HEK293T (cell line): Measurements from ENCODE around the gene OR10W1.

Experiments used
- ARNT ChIP-seq: fragments of 450-650 bp; IDR thresholded peaks from 2 replicates; pipeline ENCODE4 v1.6.1; 2017; ENCODE audit warnings: mild to moderate bottlenecking
- BHLHE40 ChIP-seq: fragments of 450-650 bp; IDR thresholded peaks from 2 replicates; pipeline ENCODE4 v1.6.1; 2016; ENCODE audit warnings: mild to moderate bottlenecking, moderate library complexity, borderline replicate concordance
- ELF4 ChIP-seq: fragments of 450-650 bp; IDR thresholded peaks from 2 replicates; pipeline ENCODE4 v1.6.1; 2017; ENCODE audit warnings: antibody characterized with exemption
- FOXA1 ChIP-seq: fragments of 450-650 bp; IDR thresholded peaks from 2 replicates; pipeline ENCODE4 v1.6.1; 2016; ENCODE audit warnings: mild to moderate bottlenecking
- FOXK2 ChIP-seq: fragments of 450-650 bp; IDR thresholded peaks from 2 replicates; pipeline ENCODE4 v1.6.1; 2016; ENCODE audit warnings: mild to moderate bottlenecking
- FOXM1 ChIP-seq: fragments of 450-650 bp; IDR thresholded peaks from 2 replicates; pipeline ENCODE4 v1.6.1; 2017; ENCODE audit warnings: mild to moderate bottlenecking, borderline replicate concordance
- HDGF ChIP-seq: fragments of 450-650 bp; IDR thresholded peaks from 2 replicates; pipeline ENCODE4 v1.6.1; 2017; ENCODE audit warnings: antibody characterized with exemption, borderline replicate concordance
- NFRKB ChIP-seq: fragments of 450-650 bp; IDR thresholded peaks from 2 replicates; pipeline ENCODE4 v1.6.1; 2016; ENCODE audit warnings: mild to moderate bottlenecking, moderate library complexity
- SUZ12 ChIP-seq: fragments of 450-650 bp; IDR thresholded peaks from 2 replicates; pipeline ENCODE4 v1.6.1; 2016; ENCODE audit warnings: mild to moderate bottlenecking
- TARDBP ChIP-seq: fragments of 450-650 bp; IDR thresholded peaks from 2 replicates; pipeline ENCODE4 v1.6.1; 2016
- ZNF384 ChIP-seq: fragments of 450-650 bp; IDR thresholded peaks from 2 replicates; pipeline ENCODE4 v1.6.1; 2016

DNA sequence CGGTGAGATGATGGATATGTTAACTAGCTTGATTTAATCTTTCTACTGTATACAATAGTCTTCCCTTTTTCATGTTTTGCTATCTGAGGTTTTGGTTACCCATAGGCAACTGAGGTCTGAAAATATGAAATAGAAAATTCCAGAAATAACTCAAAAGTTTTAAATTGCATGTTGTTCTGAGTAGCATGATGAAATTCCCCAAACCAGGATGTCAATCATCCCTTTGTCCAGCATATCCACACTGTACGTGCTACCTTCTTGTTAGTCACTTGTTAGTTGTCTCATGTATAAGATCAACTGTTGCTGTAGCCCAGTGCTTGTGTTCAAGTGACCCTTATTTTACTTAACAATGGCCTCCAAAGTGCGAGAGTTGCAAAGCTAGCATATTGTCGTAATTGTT, 21.2 kb upstream of the OR10W1 start:
- TF ChIP-seq HDGF (no peak), FOXM1 (no peak), ELF4 (no peak), SUZ12 (no peak), BHLHE40 (no peak), NFRKB (no peak), TARDBP (no peak), ARNT (no peak), FOXK2 (no peak), ZNF384 (no peak), FOXA1 (no peak)
